ENCODE data around the gene ZNF460.

Gene ZNF460

GRCh38 chr19:57321751-57322150 is 41.5 kb downstream of the ZNF460 start:
- no peak overlapping the region for H3K4me3 ChIP-seq (ENCODE audit: control insufficient read depth, low read depth, low read length)
- no peak for TF ChIP-seq CTCF (conservative IDR thresholded peaks at IDR 0.05; ENCODE audit: control insufficient read depth, insufficient read depth, low read depth, low read length)
- DNase-seq (ENCODE audit: low read depth), result no peak

- DNase-seq (ENCODE audit: low read depth), result no peak
- no peak for TF ChIP-seq CTCF (conservative IDR thresholded peaks at IDR 0.05; ENCODE audit: control insufficient read depth, insufficient read depth, low read depth, low read length)
- no peak overlapping the region for H3K4me3 ChIP-seq (ENCODE audit: control insufficient read depth, low read depth, low read length)
Observed at GRCh38 chr19:57324992-57325391, 44.7 kb downstream of the ZNF460 start.

DNA sequence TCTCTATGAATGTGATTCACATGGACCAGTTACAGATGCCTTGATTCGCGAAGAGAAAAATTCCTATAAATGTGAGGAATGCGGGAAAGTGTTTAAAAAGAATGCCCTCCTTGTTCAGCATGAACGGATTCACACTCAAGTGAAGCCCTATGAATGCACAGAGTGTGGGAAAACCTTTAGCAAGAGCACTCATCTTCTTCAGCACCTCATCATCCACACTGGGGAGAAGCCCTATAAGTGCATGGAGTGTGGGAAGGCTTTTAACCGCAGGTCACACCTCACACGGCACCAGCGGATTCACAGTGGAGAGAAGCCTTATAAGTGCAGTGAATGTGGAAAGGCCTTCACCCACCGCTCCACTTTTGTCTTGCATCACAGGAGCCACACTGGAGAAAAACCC is 47.7 kb downstream of the ZNF460 start:
- no peak for TF ChIP-seq CTCF (conservative IDR thresholded peaks at IDR 0.05; ENCODE audit: control insufficient read depth, insufficient read depth, low read depth, low read length)
- DNase-seq (ENCODE audit: low read depth), result no peak
- H3K4me3 ChIP-seq (ENCODE audit: control insufficient read depth, low read depth, low read length), result no peak overlapping the region

DNA sequence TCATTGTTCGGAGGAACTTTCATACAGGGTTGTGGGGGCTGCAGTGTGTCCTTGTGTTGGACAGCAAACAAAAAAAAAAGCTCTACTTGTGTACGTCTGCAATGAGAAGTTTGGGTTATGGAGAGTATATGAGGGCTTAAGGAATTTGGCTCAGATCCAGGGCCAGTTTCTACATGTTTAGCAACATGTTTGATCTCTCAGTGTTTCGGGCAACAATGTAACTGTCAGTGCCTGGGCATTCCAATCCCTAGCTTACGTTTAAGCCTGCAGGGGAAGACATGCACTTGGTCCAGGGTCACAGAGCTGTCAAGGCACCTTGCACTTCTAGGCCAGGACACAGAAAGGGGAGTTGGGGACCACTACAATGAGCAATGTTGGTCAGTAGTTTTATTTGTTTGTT is 53.9 kb downstream of the ZNF460 start:
- no peak overlapping the region for H3K4me3 ChIP-seq (ENCODE audit: control insufficient read depth, low read depth, low read length)
- TF ChIP-seq CTCF (conservative IDR thresholded peaks at IDR 0.05; ENCODE audit: control insufficient read depth, insufficient read depth, low read depth, low read length), result no peak
- no peak for DNase-seq (ENCODE audit: low read depth)

GRCh38 chr19:57338877-57339276 is 58.6 kb downstream of the ZNF460 start:
- no peak overlapping the region for H3K4me3 ChIP-seq (ENCODE audit: control insufficient read depth, low read depth, low read length)
- DNase-seq (ENCODE audit: low read depth), result no peak
- no peak for TF ChIP-seq CTCF (conservative IDR thresholded peaks at IDR 0.05; ENCODE audit: control insufficient read depth, insufficient read depth, low read depth, low read length)

- no peak for TF ChIP-seq CTCF (conservative IDR thresholded peaks at IDR 0.05; ENCODE audit: control insufficient read depth, insufficient read depth, low read depth, low read length)
- no peak overlapping the region for H3K4me3 ChIP-seq (ENCODE audit: control insufficient read depth, low read depth, low read length)
Observed at GRCh38 chr19:57342582-57342981, 62.3 kb downstream of the ZNF460 start.

More at GRCh38 chr19:57342582-57342981, 62.3 kb downstream of the ZNF460 start:
- DNase-seq (ENCODE audit: low read depth), result no peak

All from fibroblast of mammary gland (primary cell).